ENCODE data around the gene ATG10. TPM values are rescaled to one million over a fixed set of nuclear protein-coding genes. Genes with fewer than 3 reads are reported as not detected.

ATG10 gene
- total RNA-seq, 1 donor = 6.5 TPM

- Histone ChIP-seq H3K4me3 (ENCODE audit: insufficient read depth, low read length) (no peak overlapping the region), H2AFZ (ENCODE audit: low read length) (no peak overlapping the region), H3K36me3 (ENCODE audit: insufficient read depth, low read length) (no peaks in the 10 kb centered on the region), H3K27ac (ENCODE audit: low read depth, low read length) (no peak overlapping the region), H3K27me3 (ENCODE audit: insufficient read depth, low read length) (no peaks in the 10 kb centered on the region), H3K4me1 (ENCODE audit: insufficient read depth, low read length) (no peaks in the 10 kb centered on the region), H3K79me2 (ENCODE audit: insufficient read depth, low read length) (no peaks in the 10 kb centered on the region), H3K9me3 (ENCODE audit: low read depth, low read length) (no peaks in the 10 kb centered on the region), H4K20me1 (ENCODE audit: insufficient read depth, low read length) (no peaks in the 10 kb centered on the region), H3K4me2 (ENCODE audit: insufficient read depth, low read length) (no peak overlapping the region)
- DNase-seq (ENCODE audit: insufficient read length, low spot score, missing footprints) = no peak
- TF ChIP-seq CTCF (IDR thresholded peaks at IDR 0.05; ENCODE audit: extremely low read depth, low read depth, low read length) = no peak
These were observed 144.0 kb downstream of the ATG10 start for GRCh38 chr5:82115858-82116257.

GRCh38 chr5:82119889-82120288 lies 148.1 kb downstream of the ATG10 start:
- Histone ChIP-seq H3K4me3 (ENCODE audit: insufficient read depth, low read length) (no peak overlapping the region), H3K27me3 (ENCODE audit: insufficient read depth, low read length) (no peaks in the 10 kb centered on the region), H3K9me3 (ENCODE audit: low read depth, low read length) (no peaks in the 10 kb centered on the region), H3K79me2 (ENCODE audit: insufficient read depth, low read length) (no peaks in the 10 kb centered on the region), H3K4me2 (ENCODE audit: insufficient read depth, low read length) (no peak overlapping the region), H3K4me1 (ENCODE audit: insufficient read depth, low read length) (no peaks in the 10 kb centered on the region), H3K27ac (ENCODE audit: low read depth, low read length) (no peak overlapping the region), H4K20me1 (ENCODE audit: insufficient read depth, low read length) (no peaks in the 10 kb centered on the region), H2AFZ (ENCODE audit: low read length) (no peak overlapping the region), H3K36me3 (ENCODE audit: insufficient read depth, low read length) (no peaks in the 10 kb centered on the region)
- no peak for DNase-seq (ENCODE audit: insufficient read length, low spot score, missing footprints)
- TF ChIP-seq CTCF (IDR thresholded peaks at IDR 0.05; ENCODE audit: extremely low read depth, low read depth, low read length) = no peak

GRCh38 chr5:82129723-82130285 lies 158.0 kb downstream of the ATG10 start:
- DNase-seq (ENCODE audit: insufficient read length, low spot score, missing footprints) = no peak
- H3K36me3 ChIP-seq (ENCODE audit: insufficient read depth, low read length) = no peaks in the 10 kb centered on the region
- no peaks in the 10 kb centered on the region for H3K79me2 ChIP-seq (ENCODE audit: insufficient read depth, low read length)
- H3K9me3 ChIP-seq (ENCODE audit: low read depth, low read length) = no peaks in the 10 kb centered on the region
- no peak overlapping the region for H3K4me2 ChIP-seq (ENCODE audit: insufficient read depth, low read length)
- no peak for TF ChIP-seq CTCF (IDR thresholded peaks at IDR 0.05; ENCODE audit: extremely low read depth, low read depth, low read length)
- H3K27ac ChIP-seq (ENCODE audit: low read depth, low read length) = no peak overlapping the region
- no peaks in the 10 kb centered on the region for H3K4me1 ChIP-seq (ENCODE audit: insufficient read depth, low read length)
- no peaks in the 10 kb centered on the region for H3K27me3 ChIP-seq (ENCODE audit: insufficient read depth, low read length)
- no peaks in the 10 kb centered on the region for H4K20me1 ChIP-seq (ENCODE audit: insufficient read depth, low read length)
- no peak overlapping the region for H3K4me3 ChIP-seq (ENCODE audit: insufficient read depth, low read length)
- H2AFZ ChIP-seq (ENCODE audit: low read length) = no peak overlapping the region

GRCh38 chr5:82130602-82131001 lies 158.8 kb downstream of the ATG10 start:
- Histone ChIP-seq H3K9me3 (ENCODE audit: low read depth, low read length) (no peaks in the 10 kb centered on the region), H3K79me2 (ENCODE audit: insufficient read depth, low read length) (no peaks in the 10 kb centered on the region), H3K27me3 (ENCODE audit: insufficient read depth, low read length) (no peaks in the 10 kb centered on the region), H3K27ac (ENCODE audit: low read depth, low read length) (no peak overlapping the region), H3K4me3 (ENCODE audit: insufficient read depth, low read length) (no peak overlapping the region), H2AFZ (ENCODE audit: low read length) (no peak overlapping the region), H4K20me1 (ENCODE audit: insufficient read depth, low read length) (no peaks in the 10 kb centered on the region), H3K4me1 (ENCODE audit: insufficient read depth, low read length) (no peaks in the 10 kb centered on the region), H3K4me2 (ENCODE audit: insufficient read depth, low read length) (no peak overlapping the region), H3K36me3 (ENCODE audit: insufficient read depth, low read length) (no peaks in the 10 kb centered on the region)
- DNase-seq (ENCODE audit: insufficient read length, low spot score, missing footprints) = no peak
- TF ChIP-seq CTCF (IDR thresholded peaks at IDR 0.05; ENCODE audit: extremely low read depth, low read depth, low read length) = no peak
